Esophagus mucosa (tissue), 1 donor: ENCODE measurements around the gene WDR49. TPM values are rescaled to one million over a fixed set of nuclear protein-coding genes. Genes with fewer than 3 reads are reported as not detected.
"Not testable (repeated sequence)": the region's sequence is repeated elsewhere in the genome, so short reads cannot be mapped to it uniquely, and the experiment has no call there.

ENCODE experiments used
- ATAC-seq: fragments of 200-7000 bp; cut with Tn5 transposase; one replicate; pipeline ENCODE4 v1.9.1; 2020
- total RNA-seq: library from RNA; stranded (reverse); gene quantifications from one replicate; pipeline ENCODE4 v1.2.4, GENCODE V29; 2023
- donor health status: DM: yes; HTN: yes; CAD: no.

Gene WDR49
- total RNA-seq, 1 donor from 2014 or later = 0.16 TPM

- ATAC-seq = not testable (repeated sequence)
These were observed 39.5 kb downstream of the WDR49 start for GRCh38 chr3:167614196-167614595.

DNA sequence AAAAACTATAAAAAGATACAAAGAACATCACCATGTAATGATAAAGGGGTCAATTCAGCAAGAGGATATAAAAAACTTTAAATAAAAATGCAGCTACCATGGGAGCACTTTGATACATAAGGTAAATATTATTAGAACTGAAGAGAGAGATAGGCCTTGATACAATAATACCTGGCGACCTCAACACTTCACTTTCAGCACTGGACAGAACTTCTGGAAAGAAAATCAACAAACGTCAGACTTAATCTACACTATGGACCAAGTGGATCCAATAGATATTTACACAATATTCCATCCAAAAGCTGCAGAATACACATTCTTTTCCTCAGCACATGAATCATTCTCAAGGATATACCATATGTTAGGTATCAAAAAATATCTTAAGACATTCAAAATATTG is 42.0 kb downstream of the WDR49 start:
- no peak for ATAC-seq

- no peak for ATAC-seq
These were observed 44.6 kb downstream of the WDR49 start for GRCh38 chr3:167609156-167609555.

GRCh38 chr3:167606836-167607235 is 46.9 kb downstream of the WDR49 start:
- no peak for ATAC-seq

GRCh38 chr3:167605871-167606270 is 47.9 kb downstream of the WDR49 start:
- no peak for ATAC-seq

DNA sequence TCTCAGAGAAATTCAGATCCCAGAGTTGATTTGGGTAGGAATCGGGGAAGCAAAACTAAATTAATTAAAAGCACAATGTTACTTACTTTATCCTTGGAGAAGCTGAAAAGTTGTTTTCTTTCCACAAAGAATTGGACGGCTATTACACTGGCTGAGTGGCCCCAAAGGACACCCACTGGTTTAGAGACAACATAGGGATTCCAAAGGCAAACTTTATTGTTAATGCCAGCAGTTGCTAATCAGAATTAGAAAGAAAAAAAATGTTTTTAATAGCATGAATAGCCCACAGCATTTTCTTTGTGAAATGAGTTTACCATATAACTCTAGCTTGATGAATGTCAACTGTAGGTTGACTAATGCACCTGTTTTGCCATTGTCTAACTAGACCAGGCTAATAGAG is 51.7 kb downstream of the WDR49 start:
- ATAC-seq = no peak

- no peak for ATAC-seq
These were observed 66.1 kb downstream of the WDR49 start for GRCh38 chr3:167587651-167588050.

GRCh38 chr3:167575000-167575600 is 78.6 kb downstream of the WDR49 start:
- no peak for ATAC-seq

GRCh38 chr3:167572991-167573390 is 80.8 kb downstream of the WDR49 start:
- ATAC-seq = no peak

DNA sequence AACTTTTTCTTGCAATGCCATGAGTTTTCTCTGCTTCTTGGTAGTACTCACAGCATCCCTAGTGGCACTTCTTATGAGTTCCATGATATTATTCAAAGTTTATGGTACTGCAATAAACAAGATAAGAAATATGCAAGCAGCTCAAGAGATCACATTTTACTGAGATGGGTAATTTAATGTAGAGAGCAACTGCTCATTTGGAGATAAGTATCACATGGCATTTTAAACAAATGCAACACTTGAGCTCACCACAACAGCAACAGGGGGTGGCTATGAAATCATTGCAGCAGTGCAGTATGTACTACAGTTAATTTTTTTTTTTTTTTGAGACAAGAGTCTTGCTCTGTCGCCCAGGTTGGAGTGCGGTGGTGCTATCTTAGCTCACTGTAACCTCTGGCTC is 85.1 kb downstream of the WDR49 start:
- no peak for ATAC-seq

DNA sequence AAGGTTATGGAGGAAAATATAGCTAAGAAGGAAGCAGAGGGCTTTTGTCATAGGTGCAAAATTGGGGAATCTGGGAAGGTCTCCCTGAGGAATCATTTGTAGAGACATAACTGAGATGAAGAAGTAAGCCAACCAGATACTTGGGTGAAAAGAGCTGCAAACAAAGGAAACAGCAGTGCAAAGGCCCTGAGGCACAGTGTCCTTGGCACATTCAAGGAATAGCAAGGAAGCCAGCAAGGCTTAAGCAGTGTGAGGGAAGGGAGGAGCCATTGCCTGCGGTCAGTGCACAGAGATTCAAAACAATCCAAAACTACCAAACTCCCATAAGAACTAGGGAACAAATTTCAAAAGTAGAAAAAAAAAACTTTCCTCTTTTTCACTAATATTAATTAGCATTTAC is 88.3 kb downstream of the WDR49 start:
- ATAC-seq = no peak

DNA sequence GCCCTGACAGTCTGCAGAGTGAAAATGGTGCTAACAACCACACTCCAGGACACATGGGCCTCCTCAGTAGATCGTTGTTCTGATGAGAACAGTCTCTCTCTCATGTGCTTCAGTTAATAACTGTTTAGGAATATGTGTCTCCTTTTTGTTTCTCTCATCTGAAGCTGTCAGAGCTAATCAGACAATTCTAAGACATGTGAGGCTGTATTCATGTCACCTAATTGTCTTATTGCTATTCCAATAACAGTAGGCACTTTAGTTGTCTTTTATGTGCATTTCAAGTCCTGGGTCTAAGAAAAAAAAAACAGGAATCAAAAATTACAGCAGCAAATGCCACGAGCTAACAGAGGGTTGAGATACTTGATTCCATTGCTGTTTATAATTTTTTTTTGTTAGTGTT is 89.1 kb downstream of the WDR49 start:
- ATAC-seq = no peak

- ATAC-seq = no peak
These were observed 93.8 kb downstream of the WDR49 start for GRCh38 chr3:167559924-167560323.

GRCh38 chr3:167554898-167555297 is 98.8 kb downstream of the WDR49 start:
- ATAC-seq = no peak

GRCh38 chr3:167538081-167538480 is 115.7 kb downstream of the WDR49 start:
- ATAC-seq = no peak

DNA sequence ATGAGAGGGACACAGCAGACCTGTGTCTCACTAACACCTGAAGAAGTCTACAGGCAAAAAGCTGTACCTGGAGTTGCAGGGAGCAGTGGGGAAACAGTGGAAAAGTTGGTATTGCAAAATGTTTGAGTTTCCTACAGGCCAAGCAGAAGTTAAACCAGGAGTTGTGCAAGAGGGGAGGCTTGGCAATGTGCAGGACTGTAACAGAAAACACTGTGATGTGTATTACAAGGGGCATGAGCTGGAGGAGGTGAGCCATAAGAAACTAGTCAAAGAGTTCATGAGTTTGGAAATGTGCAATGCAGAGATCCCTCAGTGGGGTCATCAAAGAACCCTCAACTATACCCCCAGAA is 132.8 kb downstream of the WDR49 start:
- no peak for ATAC-seq

DNA sequence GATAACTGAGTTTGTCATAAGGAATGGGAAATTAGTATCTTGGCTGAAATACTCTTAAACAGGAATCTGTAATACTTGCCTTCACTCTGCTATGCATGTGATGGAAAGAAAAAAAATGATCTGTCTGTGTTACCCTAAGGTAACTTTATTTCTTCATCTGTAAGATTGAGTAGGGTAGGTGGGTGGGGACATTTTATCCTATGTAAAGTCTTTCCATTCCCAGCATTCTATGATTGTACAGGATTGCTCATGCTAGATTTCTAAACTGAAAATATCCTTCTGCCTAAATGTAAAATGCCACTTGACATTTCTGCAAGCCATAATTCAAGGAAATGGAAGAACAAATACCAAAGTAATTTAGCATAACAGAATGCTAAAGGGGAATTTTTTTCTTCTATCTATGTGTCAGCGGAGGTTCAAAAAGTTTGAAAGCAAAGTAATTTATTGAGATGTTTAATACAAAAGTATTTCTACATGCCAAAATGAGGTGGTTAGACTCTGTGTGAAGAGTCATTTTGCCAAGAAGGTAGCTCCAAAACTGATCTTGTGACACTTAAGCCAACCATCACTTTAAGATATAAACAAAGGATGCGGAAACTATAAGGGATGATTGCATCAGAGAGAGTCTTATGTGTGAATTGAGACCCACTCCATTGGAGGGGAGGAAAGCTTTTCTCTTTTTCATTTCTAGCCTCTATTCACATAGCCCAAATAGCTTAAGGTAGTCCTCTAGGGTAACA is 133.3 kb downstream of the WDR49 start:
- no peak for ATAC-seq

DNA sequence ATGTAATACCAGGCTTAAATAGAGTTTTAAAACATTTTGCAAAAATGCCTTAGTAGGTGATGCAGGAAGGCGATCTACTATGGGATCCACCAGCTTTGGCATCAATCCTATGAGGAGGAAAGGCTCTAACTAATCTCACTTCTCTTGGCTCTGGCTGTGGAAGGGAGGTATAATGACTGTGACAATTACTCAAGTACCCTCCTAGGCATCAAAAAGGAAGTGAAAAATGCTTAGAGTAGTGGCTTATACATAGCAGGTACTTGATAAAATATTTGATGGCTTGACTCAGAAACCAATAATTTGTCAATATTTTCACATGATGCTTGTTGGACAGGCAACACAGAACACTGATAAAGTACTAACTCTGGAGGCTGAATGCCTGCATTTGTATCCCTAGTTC is 145.8 kb downstream of the WDR49 start:
- ATAC-seq = no peak

DNA sequence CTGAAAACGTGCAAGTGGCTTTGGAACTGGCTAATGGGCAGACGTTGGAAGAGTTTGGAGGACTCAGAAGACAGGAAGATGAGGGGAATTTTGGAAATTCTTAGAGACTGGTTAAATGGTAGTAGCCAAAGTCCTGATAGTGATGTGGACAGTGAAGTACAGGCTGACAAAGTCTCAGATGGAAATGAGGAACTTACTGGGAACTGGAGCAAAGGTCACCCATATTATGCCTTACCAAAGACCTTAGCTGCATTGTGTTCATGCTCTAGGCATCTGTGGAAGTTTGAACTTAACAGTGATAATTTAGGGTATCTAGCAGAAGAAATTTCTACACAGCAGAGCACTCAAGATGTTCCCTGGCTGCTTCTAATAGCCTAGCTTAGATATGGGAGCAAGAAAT is 151.3 kb downstream of the WDR49 start:
- ATAC-seq = no peak

GRCh38 chr3:167501941-167502340 is 151.8 kb downstream of the WDR49 start:
- no peak for ATAC-seq

- no peak for ATAC-seq
These were observed 155.8 kb downstream of the WDR49 start for GRCh38 chr3:167497903-167498302.

GRCh38 chr3:167493244-167493643 is 160.5 kb downstream of the WDR49 start:
- no peak for ATAC-seq

- ATAC-seq = no peak
These were observed 162.1 kb downstream of the WDR49 start for GRCh38 chr3:167491621-167492020.

DNA sequence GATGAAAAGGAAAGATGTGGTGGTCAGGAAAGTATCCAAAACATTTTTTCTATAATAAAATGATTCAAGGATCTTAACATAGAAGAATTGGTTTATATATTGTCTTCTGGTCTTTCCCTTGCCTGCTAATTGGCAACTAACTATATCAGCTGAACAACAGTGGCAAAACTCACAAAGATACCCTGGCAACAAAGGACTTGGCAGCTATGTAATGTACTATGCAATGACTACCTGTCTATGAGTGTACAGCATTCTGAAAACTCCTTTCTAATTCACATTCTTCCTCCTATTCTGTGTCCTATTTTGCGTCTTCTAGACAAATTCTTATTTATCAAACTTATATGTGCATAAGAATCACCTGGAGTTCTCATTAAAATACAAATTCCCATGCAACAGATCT is 164.2 kb downstream of the WDR49 start:
- no peak for ATAC-seq

GRCh38 chr3:167487556-167487955 is 166.2 kb downstream of the WDR49 start:
- no peak for ATAC-seq
